Renal cortex interstitium (tissue), 11 donors: ENCODE data around the gene NCK1. TPM values are rescaled to one million over a fixed set of nuclear protein-coding genes. Genes with fewer than 3 reads are reported as not detected.
"Not testable (repeated sequence)": the region's sequence is repeated elsewhere in the genome, so short reads cannot be mapped to it uniquely, and the experiment has no call there.

Experiments
- DNase-seq, 11 donors: peaks; one replicate each; pipeline ENCODE4 v3.0.0-alpha.2; 2013; ENCODE audit warnings: low read depth in 9 of 11, low spot score in 4 of 11; ENCODE audit errors: extremely low read depth in 1 of 11
- polyA plus RNA-seq, 3 donors: library from polyadenylated mRNA; unstranded; fragments of 120-200 nt; gene quantifications; one replicate each; pipeline ENCODE4 v1.2.1, GENCODE V29; 2013; ENCODE audit not compliant: insufficient read length in 3 of 3

Gene NCK1
- polyA plus RNA-seq, 3 donors: 34.5 to 45.2 (median 34.8) TPM

- no peak for DNase-seq
Observed at GRCh38 chr3:136958939-136959338, 96.9 kb downstream of the NCK1 start.

- DNase-seq: no peak
Observed at GRCh38 chr3:136959599-136959998, 97.6 kb downstream of the NCK1 start.

DNA sequence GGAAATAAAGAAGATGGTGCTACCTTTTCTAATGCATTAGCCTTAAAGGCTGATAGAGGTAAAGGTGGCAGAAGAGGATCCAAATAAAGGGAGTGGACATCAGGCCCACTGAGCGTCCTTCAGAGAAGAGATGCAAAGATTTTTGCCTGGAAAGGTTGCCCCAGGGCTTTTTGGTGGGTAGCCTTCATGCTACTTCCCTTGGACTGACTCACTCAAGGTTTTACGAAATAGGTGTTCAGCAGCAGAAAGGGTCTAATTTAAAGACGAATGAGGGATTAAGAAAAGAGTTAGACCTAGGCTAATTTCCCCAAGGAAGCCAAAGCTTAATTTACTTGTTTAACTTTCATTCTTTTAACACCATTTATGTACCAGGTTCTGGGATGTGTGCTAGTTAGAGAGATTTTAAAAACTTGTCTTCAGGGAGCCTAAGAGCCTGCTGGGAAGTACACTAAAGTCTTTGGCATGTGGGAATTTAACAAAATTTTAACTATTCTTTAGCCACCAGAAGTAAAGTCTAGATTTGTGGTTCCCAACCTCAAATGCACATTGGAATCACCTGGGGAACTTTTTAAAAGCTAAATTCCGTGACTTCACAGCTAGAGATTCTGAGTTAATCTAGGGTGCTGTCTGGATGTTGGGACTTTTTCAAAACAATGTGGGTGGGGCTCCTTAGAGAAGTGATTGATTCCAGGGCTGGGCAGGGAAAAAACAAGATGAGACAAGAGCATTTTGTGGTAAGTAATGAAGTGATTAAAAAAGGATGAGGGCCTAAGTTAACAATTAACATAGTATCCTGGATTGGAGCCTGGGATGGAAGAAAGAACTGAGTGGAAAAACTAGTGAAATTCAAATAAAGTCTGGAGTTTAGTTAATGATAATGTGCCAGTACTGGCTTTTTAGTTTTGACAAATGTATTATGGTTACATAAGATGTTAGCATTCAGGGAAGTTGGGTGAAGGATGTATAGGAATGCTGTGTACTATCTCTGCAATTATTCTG lies 99.1 kb downstream of the NCK1 start:
- DNase-seq: no peak

- DNase-seq: no peak
Observed at GRCh38 chr3:136962927-136963326, 100.9 kb downstream of the NCK1 start.

- DNase-seq: not testable (repeated sequence)
Observed at GRCh38 chr3:136969539-136969938, 107.5 kb downstream of the NCK1 start.

DNA sequence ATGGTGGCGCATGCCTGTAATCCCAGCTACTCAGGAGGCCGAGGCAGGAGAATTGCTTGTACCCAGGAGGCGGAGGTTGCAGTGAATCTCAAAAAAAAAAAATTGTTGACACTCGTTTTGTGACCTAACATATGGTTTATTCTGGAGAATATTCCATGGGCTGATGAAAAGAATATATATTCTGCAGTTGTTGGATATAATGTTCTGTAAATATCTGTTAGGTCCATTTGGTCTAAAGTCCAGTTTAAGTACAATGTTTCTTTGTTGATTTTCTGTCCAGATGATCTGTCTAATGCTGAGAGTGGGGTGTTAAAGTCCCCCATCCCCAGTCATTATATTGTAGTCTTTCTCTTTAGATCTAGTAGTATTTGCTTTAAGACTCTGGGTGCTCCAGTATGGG lies 111.3 kb downstream of the NCK1 start:
- no peak for DNase-seq

- DNase-seq: no peak
Observed at GRCh38 chr3:136974670-136975069, 112.7 kb downstream of the NCK1 start.

DNA sequence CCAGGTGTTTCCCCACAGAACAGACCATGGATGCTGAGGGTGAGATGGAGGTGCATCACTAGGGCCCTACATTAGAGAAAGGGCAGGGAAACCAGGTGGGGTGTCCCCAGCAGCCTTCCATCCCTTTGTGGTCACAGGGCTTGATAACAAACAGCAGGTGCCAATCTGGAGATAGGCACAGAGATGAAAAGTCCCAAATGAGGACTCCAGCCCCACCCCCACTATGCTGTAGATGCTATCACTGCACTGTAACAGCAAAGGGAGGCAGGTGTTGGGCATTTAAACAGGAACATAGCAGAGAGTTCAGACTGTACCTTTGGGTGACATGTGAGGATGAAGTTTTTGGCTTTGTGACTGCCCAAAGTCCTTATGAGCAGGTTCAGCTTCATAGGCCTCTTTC lies 117.2 kb downstream of the NCK1 start:
- DNase-seq: no peak

DNA sequence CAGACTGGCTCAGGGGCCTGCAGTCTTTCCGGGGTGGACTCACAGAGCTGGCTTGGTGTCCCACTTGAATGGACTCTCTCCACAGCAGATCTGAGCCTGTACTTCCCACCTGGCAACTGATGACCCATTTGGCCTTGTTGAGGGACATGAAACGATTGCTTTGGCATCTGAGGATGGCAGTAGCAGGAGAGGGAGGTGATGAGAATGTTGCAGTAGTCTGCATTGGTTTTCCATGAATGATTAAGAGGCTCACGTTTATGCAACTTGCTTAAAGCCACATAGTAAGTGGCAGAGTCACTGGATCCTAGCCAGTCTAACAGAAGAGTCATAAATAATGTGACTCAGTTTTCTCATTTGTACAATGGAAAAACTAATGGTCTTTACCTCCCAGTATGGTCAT lies 117.7 kb downstream of the NCK1 start:
- DNase-seq: no peak

DNA sequence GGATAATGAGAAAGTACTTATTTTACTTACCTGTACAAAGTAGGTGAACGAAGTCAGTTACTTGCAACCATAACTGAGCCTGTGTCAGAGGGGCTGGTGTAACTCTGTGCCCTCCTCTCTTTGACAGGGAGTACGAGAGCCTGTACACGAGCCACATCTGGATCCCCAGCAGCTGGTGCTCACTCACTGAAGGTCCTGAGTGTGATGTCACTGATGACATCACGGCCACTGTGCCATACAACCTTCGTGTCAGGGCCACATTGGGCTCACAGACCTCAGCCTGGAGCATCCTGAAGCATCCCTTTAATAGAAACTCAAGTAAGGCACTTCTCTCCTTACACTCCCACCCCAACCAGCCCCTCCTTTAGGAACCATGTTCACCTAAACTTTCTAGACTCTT lies 120.0 kb downstream of the NCK1 start:
- no peak for DNase-seq

DNA sequence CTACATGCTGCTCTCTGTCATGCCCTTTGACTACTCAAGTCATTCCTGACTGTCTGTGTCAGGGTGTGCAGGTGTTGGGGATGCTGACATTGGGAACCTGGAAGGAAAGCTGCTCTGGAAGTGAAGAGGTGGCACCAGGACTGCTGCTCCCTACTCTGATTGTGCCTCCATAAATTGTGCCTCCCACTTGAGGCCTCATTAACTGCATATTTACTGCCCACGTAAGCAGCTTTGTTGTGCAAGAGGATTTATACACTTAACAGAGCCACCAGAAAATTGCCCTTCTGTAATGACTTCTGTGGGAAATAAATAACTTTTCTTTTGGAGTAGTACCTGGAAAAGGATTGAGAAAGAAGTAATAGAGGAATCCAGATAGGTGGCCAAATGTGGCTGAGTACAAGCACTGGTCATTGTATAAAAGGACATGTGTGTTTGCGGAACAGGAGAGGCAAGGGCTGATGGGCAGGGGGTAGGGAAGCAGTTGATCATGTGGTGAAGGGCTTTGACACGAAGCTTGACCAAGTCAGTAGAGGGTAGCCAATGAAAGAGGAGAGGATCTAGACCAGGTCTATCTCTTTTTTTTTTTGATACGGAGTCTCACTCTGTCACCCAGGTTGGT lies 120.6 kb downstream of the NCK1 start:
- peak in 5 of 11 donors; percentile 4 to 24 (median 22) for DNase-seq

DNA sequence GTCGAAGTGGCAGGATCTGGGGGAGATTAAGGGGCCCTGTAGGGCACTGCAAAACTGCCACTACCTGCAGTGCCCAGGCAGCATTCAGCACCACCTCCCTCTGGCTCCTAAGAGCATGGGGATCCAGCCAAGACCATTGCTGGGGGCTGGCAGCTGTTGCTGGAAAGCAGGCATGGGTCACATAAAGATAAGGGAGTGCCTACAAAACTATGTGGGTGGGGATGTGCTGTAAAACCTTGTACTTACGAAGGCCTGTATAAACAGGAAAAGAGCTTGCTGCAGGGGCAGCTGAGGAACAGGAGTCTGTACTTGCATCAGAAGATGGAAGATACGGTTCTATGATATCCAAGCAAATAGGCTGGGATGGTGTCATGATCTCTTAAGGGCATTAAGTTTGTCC lies 122.8 kb downstream of the NCK1 start:
- DNase-seq: no peak

GRCh38 chr3:136987398-136987980 lies 125.5 kb downstream of the NCK1 start:
- DNase-seq: not testable (repeated sequence)

DNA sequence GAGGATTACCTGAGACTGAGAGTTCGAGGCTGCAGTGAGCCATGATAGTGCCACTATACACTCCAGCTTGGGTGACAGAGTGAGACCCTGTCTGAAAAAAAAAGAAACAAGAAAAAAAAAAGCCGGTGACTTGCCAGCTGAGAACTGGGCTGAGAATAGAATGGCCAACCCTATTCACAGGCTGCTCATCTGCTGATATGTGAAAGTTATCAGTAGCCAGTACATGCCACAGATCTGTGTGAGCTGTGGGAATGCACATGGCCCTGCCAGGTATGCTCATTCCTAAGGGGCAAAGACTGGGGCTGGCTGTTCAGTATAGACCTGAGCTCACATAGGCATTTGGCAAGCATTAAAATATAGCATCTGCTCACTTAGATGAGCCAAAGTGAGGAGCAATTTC lies 126.6 kb downstream of the NCK1 start:
- DNase-seq: no peak

- DNase-seq: no peak
Observed at GRCh38 chr3:136989781-136990524, 127.9 kb downstream of the NCK1 start.

- no peak for DNase-seq
Observed at GRCh38 chr3:136990826-136991225, 128.8 kb downstream of the NCK1 start.

GRCh38 chr3:136992115-136992514 lies 130.1 kb downstream of the NCK1 start:
- no peak for DNase-seq

- DNase-seq: peak in 1 of 11 donors; percentile 16
Observed at GRCh38 chr3:136994772-136995516, 132.9 kb downstream of the NCK1 start.

- DNase-seq: no peak
Observed at GRCh38 chr3:136995652-136996051, 133.6 kb downstream of the NCK1 start.
